ENCODE measurements around the gene GMEB2.

Gene GMEB2

GRCh38 chr20:63590218-63591146, 36.4 kb downstream of the GMEB2 start:
- in situ Hi-C loops (cut with MboI; ENCODE audit: low sequenced_read_pairs) = no loop called here

GRCh38 chr20:63589261-63590217, 37.4 kb downstream of the GMEB2 start:
- in situ Hi-C loops (cut with MboI; ENCODE audit: low sequenced_read_pairs) = no loop called here

DNA sequence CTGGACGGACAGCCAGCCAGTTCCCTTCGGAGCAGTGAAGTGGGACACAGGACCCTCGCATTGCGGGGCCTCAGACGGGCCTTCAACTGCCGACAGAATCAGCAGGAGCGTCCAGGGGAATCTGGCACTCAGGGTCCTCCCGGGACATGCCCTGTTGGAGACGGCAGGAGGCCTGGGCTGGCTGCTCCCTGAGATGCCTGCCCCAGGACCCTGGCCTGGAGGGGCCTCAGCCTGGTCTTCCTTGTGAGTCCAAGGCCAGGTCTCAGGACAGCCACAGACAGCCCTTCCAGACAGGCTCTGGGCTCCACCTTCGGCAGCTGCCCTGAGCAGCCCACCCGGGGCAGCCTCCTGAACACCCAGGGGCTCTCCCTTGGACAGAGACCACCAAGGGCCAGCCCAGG, 38.3 kb downstream of the GMEB2 start:
- in situ Hi-C loops (cut with MboI; ENCODE audit: low sequenced_read_pairs) = no loop called here

- in situ Hi-C loops (cut with MboI; ENCODE audit: low sequenced_read_pairs) = no loop called here
These were observed 38.9 kb downstream of the GMEB2 start for GRCh38 chr20:63587776-63588591.

DNA sequence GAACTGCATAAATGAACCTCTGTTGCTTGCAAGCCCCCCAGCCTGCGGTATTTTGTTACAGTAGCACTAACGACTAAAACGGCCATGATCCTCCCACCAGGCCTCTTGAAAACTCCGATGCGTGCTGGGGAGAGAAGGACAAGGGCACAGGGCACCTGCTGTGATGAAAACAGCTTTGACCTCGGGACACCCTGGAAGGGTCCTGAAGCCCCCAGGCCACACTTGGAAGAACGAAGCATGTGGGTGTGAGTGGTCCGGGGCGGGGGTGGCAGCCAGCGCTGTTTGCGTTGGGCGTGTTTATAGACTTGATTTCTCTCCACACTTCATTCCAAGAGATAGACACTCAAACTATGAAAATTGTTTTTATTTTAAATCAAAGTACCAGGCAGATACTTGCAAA, 39.6 kb downstream of the GMEB2 start:
- in situ Hi-C loops (cut with MboI; ENCODE audit: low sequenced_read_pairs) = no loop called here

- in situ Hi-C loops (cut with MboI; ENCODE audit: low sequenced_read_pairs) = no loop called here
These were observed 40.1 kb downstream of the GMEB2 start for GRCh38 chr20:63586797-63587196.

- in situ Hi-C loops (cut with MboI; ENCODE audit: low sequenced_read_pairs) = no loop called here
These were observed 41.0 kb downstream of the GMEB2 start for GRCh38 chr20:63585616-63586565.

- in situ Hi-C loops (cut with MboI; ENCODE audit: low sequenced_read_pairs) = no loop called here
These were observed 44.4 kb downstream of the GMEB2 start for GRCh38 chr20:63582382-63583063.

DNA sequence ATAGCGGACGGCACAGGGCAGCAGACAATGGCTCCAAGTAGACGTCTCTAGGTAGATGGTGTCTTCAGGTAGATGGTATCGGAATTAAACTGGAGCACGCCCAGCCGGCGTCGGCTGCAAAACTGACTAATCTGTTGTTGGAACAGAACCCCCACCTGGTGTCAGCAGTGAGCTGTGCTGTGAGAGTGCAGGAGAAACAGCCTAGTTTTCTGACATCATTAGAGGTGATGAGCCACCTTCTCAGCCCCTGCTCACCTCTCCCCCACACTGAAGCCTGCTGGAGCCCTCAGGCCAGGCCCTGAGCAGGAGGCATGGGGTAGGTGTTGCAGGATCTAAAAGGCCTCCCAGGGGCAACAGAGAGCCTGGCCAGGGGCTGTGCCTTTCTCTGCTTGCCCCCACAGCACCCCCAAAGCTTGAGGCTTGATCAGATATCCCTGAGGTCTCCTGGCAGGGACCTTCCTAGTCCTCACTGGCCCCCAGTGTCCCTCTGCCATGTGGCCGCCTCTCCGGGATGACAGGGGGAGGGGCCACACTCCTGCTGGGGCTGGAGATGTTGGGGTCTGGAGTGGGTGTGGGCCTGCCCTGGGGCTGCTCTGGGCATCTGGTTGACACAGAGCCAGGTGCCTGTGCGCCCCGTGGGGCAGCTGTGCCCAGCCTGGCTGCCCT, 46.0 kb downstream of the GMEB2 start:
- in situ Hi-C loops (cut with MboI; ENCODE audit: low sequenced_read_pairs) = no loop called here

GRCh38 chr20:63579017-63579694, 47.7 kb downstream of the GMEB2 start:
- in situ Hi-C loops (cut with MboI; ENCODE audit: low sequenced_read_pairs) = no loop called here

DNA sequence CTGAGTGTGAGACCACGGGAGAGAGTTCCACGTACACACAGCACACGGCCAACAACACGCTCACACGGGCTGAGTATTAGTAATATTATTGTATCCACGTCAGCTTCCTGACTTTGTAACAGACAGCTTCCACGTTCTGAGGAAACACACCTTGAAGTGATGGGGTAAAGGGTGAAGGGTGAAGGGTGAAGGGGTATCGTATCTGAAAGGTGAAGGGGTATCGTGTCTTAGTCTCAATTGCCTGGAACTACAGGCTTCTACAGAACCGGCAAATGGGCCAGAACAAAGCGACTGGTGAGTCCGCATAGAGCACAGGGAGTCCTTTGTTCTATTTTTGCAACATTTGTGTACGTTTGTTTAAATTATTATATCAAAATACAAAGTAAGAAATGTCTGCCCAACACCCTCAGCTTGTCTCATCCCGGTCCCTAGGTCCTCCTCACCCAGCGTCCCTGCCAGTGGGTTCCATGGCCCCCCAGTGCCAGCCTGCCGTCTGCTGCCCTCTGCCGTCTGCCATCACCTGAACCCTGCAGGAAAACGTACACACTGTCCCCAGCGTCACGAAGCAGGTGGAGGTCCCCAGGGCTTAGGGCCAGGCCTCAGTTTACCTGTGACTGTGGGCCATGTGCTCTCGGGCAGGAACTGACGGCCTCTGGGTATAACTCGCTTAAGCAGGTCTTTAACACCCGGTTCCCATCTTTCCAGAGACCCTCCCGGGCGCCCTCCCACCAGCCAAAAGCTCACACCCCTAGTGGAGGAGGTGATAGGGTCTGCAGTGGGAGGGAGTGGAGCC, 48.5 kb downstream of the GMEB2 start:
- in situ Hi-C loops (cut with MboI; ENCODE audit: low sequenced_read_pairs) = no loop called here

- in situ Hi-C loops (cut with MboI; ENCODE audit: low sequenced_read_pairs) = no loop called here
These were observed 49.5 kb downstream of the GMEB2 start for GRCh38 chr20:63577317-63577894.

- in situ Hi-C loops (cut with MboI; ENCODE audit: low sequenced_read_pairs) = no loop called here
These were observed 50.6 kb downstream of the GMEB2 start for GRCh38 chr20:63576311-63576710.

- in situ Hi-C loops (cut with MboI; ENCODE audit: low sequenced_read_pairs) = no loop called here
These were observed 51.8 kb downstream of the GMEB2 start for GRCh38 chr20:63574829-63575743.

DNA sequence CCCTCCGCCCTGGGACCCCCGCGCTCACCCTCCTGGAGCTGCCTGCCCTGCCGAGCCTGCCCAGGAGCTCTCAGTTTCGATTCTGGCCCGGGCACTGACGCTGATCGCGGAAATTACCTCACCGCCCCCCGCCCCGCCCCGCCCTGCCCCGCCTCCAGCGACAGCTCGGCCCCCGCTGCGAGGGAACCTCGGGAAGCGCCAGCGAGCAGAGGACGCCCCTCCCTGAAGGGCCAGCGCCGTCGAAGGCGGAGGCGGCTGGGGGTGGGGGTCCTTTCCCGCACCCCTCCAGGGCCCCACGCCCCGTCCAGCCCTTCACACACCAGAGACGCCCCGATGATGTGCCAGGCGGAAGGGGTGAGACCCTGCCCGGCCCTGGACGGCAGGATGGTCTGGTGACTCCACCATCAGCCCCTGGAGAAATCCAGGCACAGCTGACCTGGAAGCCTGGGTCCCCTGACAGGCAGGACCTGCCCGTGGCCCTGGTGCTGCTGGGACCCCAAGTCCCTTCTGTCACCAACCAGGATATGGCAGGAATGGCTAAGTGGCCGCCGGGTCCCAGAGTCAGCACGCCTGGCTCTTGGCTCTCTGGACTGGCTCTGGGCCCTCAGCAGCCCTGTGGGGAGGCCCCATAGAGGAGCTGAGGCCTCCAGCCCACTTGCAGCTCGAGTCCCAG, 52.6 kb downstream of the GMEB2 start, which contains the start of gene HELZ2:
HELZ2 (minus strand) TSS at position 84 of the 673 bp plus-strand sequence. CDS start 1,854 bp downstream, outside the sequence.
- in situ Hi-C loops (cut with MboI; ENCODE audit: low sequenced_read_pairs) = no loop called here

Measured in hTERT RPE-1 (cell line).